Adipose tissue (tissue), 3 donors: Measurements from ENCODE around the gene NUP93. TPM values are rescaled to one million over a fixed set of nuclear protein-coding genes. Genes with fewer than 3 reads are reported as not detected.
"Not testable (repeated sequence)": the region's sequence is repeated elsewhere in the genome, so short reads cannot be mapped to it uniquely, and the experiment has no call there.

Experiments used
- H3K27ac ChIP-seq: one replicate; pipeline ENCODE4 v1.5.1; 2013; ENCODE audit warnings: low read depth, low read length
- WGBS, 3 donors: extraction: QIAGEN DNeasy Blood & Tissue Kit; methylation state at CpG; one replicate each; pipeline ENCODE4 v1.1.7; 2013; 5-methylcytosine and 5-hydroxymethylcytosine counted together
- polyA plus RNA-seq, 3 donors: library from polyadenylated mRNA; stranded (reverse); fragments of 200-250 nt; gene quantifications; one replicate each; pipeline ENCODE4 v1.2.3, GENCODE V29; 2013
- donor health status: healthy with polysubstance abuse.
- donor health status: Bipolar disorder and iron deficiency.
- donor health status: healthy.

Gene NUP93
- polyA plus RNA-seq, 3 donors, result 10.1 to 32.1 (median 19.8) TPM

DNA sequence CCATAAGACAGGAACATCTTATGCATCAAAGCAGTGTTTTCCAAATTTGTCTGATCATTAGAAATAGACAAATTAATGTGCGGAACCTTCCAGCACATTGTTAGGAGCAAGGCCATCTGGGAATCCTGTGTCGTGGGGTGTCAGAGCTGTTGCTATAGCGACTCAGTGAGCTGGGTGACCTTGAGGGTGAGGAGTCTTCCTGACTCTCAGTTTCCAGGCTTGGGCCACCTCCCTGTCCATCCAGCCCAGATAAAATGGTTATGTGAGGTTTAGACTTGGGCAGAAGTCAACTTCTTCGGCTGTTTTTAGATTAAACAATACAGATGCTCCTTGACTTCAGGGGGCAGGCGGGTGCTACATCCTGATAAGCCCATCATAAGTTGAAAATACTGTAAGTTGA is 27.1 kb upstream of the NUP93 start:
- no peak overlapping the region for H3K27ac ChIP-seq
- WGBS, 3 donors, result 86 to 88% (median 86%) methylated on average over 5 of the region's 5 CpGs

GRCh38 chr16:56708525-56709442 is 21.1 kb upstream of the NUP93 start:
- H3K27ac ChIP-seq, result no peak overlapping the region
- 62 to 74% (median 70%) methylated on average over 13 of the region's 13 CpGs for WGBS, 3 donors

- H3K27ac ChIP-seq, result no peak overlapping the region
- WGBS, 3 donors, result 86 to 92% (median 88%) methylated on average over 4 of the region's 4 CpGs
Measured at GRCh38 chr16:56709443-56710040, 20.4 kb upstream of the NUP93 start.

DNA sequence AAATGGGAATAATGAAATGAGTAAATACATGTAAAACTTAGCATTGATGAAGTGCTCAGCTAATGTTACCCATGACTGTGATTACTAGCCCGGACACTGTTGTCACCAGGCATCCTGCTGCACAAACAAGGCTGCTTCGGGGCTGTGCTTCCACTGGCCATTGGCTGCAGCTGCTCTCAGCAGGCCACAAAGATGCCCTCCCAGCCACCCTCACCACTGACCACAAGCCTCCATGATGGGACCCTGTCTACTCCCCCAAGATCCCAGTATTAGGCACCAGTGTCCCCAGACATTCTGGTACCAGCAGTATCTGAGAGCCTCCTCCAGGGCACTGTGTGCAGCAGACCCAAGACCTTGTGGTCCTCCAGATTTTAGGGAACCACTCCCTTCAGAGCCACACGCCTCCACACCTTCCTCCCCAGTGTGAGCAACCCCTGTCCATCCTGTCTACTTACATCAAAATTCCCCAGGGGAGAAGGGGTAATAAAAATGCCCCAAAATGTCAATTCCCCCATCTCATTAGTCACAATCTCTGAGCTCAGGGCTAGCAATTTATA is 19.7 kb upstream of the NUP93 start:
- 66 to 88% (median 85%) methylated on average over 3 of the region's 3 CpGs for WGBS, 3 donors
- no peak overlapping the region for H3K27ac ChIP-seq

GRCh38 chr16:56711862-56712261 is 18.1 kb upstream of the NUP93 start:
- 89 to 95% (median 94%) methylated on average over 2 of the region's 2 CpGs for WGBS, 3 donors
- H3K27ac ChIP-seq, result no peak overlapping the region

DNA sequence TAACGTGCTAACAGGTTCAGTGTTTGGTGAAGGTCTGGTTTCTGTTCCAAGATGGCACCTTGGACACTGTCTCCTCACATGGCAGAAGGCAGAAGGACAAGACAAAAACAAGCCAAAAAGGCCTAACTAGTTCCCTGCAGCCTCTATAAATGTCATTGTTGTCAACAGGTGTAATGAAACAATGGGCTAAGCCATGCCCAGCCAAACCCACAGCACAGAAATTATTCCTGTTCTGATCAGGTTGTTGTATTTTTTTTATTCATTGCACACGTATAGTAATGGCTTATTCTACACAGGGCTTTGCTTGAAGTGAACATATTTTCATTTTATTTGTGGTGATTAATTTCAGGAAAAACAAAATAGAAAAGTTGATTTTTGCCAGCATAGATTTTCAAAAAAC is 16.1 kb upstream of the NUP93 start:
- 89 to 93% (median 91%) methylated on average over 2 of the region's 2 CpGs for WGBS, 3 donors

GRCh38 chr16:56715126-56715525 is 14.8 kb upstream of the NUP93 start:
- WGBS, 3 donors, result 81 to 86% (median 85%) methylated on average over 4 of the region's 4 CpGs

More for the DNA sequence above, 16.1 kb upstream of the NUP93 start:
- H3K27ac ChIP-seq, result no peak overlapping the region

GRCh38 chr16:56716761-56717160 is 13.2 kb upstream of the NUP93 start:
- WGBS, 3 donors, result 78 to 85% (median 79%) methylated on average over 3 of the region's 3 CpGs
- H3K27ac ChIP-seq, result no peak overlapping the region

More at GRCh38 chr16:56715126-56715525, 14.8 kb upstream of the NUP93 start:
- H3K27ac ChIP-seq, result no peak overlapping the region

- H3K27ac ChIP-seq, result not testable (repeated sequence)
- 94 to 98% (median 95%) methylated on average over 2 of the region's 2 CpGs for WGBS, 3 donors
Measured at GRCh38 chr16:56717532-56717931, 12.4 kb upstream of the NUP93 start.

DNA sequence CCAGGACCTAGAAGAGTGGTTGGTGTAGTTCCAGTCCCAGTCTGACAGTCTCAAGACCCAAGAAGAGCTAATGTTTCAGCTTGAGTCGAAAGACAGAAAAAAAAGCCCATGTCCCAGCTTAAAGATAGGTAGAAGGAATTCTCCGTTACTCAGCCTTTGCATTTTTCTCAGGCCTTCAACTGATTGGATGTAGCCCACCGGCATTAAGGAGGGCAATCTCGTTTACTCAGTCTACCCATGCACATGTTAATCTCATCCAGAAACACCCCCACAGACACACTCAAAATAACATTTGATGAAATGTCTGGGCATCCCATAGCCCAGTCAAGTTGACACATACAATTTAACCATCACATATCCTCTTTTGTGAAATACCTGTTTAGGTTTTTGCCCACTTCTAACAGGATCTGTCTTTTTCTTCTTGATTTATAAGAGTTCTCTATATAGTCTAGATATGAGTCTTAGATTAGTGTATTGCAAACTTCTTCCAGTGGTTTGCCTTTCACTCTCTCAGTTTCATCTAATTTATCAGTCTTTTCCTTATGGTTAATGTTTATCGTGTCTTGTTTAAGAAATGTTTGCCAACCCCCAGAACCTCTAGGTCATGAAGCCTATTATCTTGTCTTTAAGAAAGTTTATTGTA is 7.6 kb upstream of the NUP93 start:
- WGBS, 3 donors, result 66 to 82% (median 68%) methylated on average over 5 of the region's 5 CpGs
- no peak overlapping the region for H3K27ac ChIP-seq

GRCh38 chr16:56724191-56724590 is 5.7 kb upstream of the NUP93 start:
- WGBS, 3 donors, result 91 to 98% (median 91%) methylated on average over 3 of the region's 3 CpGs
- no peak overlapping the region for H3K27ac ChIP-seq

- H3K27ac ChIP-seq, result no peak overlapping the region
- 79 to 86% (median 85%) methylated on average over 2 of the region's 2 CpGs for WGBS, 3 donors
Measured at GRCh38 chr16:56726283-56726682, 3.6 kb upstream of the NUP93 start.

DNA sequence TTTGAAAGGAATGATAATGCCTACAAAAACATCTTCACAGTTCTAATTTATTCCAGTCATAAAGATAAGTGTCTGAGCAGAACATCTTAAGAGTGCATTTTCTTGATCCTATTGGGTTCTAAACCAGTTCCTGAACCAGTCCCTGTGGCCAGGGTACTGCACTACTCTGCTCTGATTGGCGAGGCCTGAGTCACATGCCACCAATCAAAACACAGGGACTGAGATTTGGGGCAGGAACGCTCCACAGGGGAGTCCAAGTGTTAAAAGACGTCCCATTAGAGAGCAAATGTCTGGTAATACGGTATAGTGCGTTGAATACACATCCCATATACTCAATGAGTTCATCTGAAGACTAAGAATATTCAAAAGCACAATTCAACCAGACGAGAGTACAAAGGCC is 3.0 kb upstream of the NUP93 start:
- 92 to 95% (median 94%) methylated on average over 6 of the region's 6 CpGs for WGBS, 3 donors
- no peak overlapping the region for H3K27ac ChIP-seq

- H3K27ac ChIP-seq, result no peak overlapping the region
- WGBS, 3 donors, result 93 to 97% (median 93%) methylated on average over 1 of the region's 1 CpG
Measured at GRCh38 chr16:56728027-56728426, 1.9 kb upstream of the NUP93 start.

DNA sequence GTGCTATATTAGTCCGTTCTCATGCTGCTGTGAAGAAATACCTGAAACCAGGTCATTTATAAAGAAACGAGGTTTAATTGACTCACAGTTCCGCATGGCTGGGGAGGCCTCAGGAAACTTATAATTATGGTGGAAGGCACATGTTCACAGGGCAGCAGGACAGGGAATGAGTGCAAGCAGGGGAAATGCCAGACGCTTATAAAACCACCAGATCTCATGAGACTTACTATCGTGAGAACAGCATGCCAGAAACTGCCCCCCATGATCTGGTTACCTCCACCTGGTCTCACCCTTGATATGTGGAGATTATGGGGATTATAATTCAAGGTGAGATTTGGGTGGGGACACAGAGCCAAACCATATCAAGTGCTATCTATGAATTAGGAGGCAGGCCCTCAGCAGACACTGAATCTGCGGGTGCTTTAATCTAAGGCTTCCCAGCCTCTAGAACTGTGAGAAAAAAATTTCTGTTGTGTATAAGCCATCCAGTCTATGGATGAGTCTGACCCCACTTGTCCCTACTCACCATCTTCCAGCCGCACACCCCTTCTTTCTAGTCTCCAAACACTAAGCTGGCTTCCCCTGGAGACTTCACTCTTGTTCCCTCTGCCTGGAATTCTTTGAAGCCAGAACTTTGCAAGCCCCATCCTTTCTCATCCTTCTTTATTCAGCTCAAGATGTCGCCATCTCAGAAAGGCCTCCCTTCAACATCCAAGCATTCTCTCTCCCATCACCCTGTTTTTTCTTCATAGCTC is 772 bp upstream of the NUP93 start:
- whole genome bisulfite sequencing, 3 donors, result 37 to 46% (median 42%) methylated on average over 8 of the region's 8 CpGs
- no peak overlapping the region for H3K27ac ChIP-seq

- no peak overlapping the region for H3K27ac ChIP-seq
- WGBS, 3 donors, result 82 to 91% (median 88%) methylated on average over 2 of the region's 2 CpGs
Measured at GRCh38 chr16:56732366-56732765, 2.4 kb downstream of the NUP93 start.

- H3K27ac ChIP-seq, result no peak overlapping the region
- WGBS, 3 donors, result 90 to 100% (median 98%) methylated on average over 1 of the region's 1 CpG
Measured at GRCh38 chr16:56732832-56733231, 2.9 kb downstream of the NUP93 start.

- WGBS, 3 donors, result 90 to 97% (median 95%) methylated on average over 3 of the region's 3 CpGs
Measured at GRCh38 chr16:56734429-56734828, 4.5 kb downstream of the NUP93 start.

More at GRCh38 chr16:56734429-56734828, 4.5 kb downstream of the NUP93 start:
- no peak overlapping the region for H3K27ac ChIP-seq
